Right renal cortex interstitium (tissue), 3 donors: Measurements from ENCODE around the gene IDNK. TPM values are rescaled to one million over a fixed set of nuclear protein-coding genes. Genes with fewer than 3 reads are reported as not detected.
"Not testable (repeated sequence)": the region's sequence is repeated elsewhere in the genome, so short reads cannot be mapped to it uniquely, and the experiment has no call there.

Source experiments
- DNase-seq, 3 donors: peaks; one replicate each; pipeline ENCODE4 v3.0.0-alpha.2; 2013; ENCODE audit warnings: low read depth in 3 of 3, low spot score in 2 of 3
- polyA plus RNA-seq, 3 donors: library from polyadenylated mRNA; unstranded; fragments of 120-200 nt; gene quantifications; one replicate each; pipeline ENCODE4 v1.2.1, GENCODE V29; 2013; ENCODE audit not compliant: insufficient read length in 3 of 3

The IDNK gene
- 10 to 100 TPM; 12.3 to 17.2 (median 13.8) TPM for polyA plus RNA-seq

DNA sequence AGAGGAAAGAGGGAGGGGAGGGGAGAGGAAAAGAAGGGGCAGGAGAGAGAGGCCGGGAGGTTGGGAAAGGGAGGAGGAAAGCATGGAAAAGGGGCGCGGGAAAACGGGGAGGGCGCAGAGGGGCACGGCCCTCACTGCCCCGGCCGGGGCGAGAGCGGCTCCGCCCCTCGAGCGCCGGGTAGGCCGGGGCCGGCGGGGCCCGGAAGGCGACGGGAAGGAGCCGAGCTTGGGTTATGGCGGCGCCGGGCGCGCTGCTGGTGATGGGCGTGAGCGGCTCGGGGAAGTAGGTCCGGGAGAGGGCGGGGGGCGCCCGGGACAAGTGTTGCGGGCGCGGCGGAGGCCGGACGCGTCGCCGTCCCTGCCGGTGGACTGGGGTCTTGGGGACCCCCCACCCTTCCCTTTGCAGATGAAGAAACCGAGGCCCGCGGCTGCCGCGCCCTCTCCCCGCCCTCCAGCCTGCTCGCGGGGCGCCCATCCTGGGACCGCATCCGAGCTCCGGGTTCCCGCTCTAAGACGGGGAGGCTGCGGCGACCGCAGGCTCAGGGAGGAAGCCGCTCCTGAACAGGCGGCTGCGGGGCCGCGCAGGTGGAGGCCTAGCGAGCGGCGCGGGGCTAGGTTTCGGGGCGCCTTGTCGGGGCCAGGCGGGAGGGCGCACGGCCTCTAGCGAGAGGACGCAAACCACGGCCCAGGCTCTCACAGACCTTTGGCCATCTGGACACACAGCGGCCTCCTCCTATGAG lies at the start of gene IDNK:
IDNK (plus strand) TSS at position 205 of the 740 bp plus-strand sequence; CDS start at position 234, 29 bp downstream.
- no peak for DNase-seq

DNA sequence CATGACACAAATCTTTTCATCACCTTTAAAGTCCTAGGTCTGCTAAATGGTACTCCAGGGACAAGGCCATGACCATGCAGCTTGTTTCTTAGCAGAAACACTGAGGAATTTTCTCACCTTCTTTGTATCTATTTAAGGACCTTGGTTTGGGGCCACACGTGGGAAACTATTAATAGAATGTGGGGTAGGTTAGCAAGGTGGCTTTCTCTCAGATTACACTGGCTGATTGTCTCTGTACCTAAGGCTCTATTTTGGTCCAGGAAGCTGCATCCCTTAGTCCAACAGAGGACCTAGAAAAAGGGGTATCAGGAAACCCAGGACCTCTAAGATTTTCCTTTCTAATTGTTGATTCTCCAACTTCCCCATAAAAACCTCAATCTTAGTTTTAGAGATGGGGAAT lies 48.5 kb upstream of the IDNK start:
- no peak for DNase-seq

DNA sequence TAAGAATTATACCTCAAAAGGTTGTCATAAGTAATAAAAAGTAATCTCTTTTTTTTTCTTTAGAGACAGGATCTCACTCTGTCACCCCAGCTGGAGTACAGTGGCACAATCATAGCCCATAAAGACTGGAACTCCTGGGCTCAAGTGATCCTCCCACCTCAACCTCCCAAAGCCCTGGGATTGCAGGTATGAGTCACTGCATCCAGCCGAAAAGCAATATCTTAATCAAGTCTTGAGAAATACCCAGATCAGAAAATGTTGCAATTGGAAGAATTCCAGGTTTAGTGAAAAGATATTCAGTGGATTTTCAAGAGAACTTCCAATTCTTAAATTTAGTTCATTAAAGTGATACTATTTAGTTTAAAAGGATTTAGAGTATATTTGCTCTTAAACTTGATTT lies 40.9 kb upstream of the IDNK start:
- DNase-seq, result no peak

DNA sequence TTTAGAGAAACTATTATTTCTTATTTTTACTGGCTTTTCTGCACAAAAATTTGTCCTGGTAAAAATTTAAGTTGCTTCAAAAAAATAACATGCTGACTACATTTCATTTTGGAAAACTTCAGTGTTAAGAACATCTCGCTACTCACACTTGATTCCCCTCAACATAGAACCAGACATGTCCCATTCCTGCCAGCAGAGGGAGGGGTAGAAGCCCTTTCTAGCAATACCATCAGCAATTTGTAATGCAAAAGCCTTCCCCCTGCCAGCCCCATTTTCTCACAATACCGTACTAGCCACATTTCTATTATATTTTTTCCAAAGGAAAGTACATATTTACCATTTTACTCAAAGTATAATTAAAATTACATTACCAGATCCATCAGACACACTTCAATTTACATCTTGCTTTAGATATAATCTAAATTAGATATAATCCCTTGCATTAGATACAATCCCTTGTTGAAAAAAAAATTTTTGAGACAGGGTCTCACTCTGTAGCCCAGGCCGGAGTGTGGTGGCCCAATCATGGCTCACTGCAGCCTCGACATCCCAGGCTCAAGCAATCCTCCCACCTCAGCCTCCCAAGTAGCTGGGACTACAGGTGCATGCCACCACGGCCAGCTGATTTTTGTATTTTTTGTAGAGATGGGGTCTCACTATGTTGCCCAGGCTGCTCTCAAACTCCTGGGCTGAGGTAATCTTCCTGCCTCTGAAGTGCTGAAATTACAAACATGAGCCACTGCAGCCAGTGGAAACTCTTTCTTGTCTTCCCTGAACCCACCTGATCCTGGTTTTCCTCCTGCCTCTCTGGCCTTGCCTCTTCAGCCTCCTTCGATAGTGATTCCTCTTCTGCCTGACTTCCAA lies 39.6 kb upstream of the IDNK start:
- DNase-seq, result peak in 2 of 3 donors; percentile 23 to 29

DNA sequence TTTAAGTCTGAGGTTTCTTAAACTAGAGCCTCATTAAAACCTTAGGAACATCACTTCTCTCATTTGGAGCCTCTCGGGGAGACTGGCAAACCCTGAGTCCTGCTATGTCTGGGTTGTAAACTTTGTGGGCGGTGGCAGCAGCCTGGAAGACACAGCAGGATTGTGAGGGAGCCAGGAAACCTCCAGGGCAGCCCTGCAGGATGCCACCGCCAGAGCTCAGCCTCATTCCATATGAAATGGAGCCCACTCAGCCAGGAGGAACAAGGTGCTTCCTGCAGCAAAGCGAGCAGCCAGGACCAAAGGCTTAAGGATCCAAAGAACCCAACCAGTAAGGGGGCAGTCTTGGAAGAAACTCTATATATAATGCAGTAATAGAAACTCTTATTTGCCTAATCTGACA lies 37.9 kb upstream of the IDNK start:
- no peak for DNase-seq

DNA sequence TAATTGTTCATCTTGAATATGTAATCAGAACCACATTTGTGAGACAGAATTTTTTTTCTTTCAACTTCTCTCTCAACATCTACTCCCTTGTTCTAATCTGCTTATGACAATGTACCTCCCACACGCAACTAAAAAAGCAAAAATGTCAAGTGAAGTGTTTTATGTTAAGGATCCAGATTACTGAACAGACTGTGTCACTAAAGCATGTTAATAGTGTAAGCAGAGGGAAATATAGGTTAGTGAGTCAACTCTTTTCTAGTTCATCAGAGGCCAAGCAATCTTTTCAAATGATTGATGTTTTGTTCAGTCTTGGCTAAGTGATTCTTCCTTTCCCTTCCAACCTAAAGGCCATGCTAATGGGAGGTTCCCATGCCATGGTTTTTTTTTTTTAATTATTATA lies 34.7 kb upstream of the IDNK start:
- no peak for DNase-seq

DNA sequence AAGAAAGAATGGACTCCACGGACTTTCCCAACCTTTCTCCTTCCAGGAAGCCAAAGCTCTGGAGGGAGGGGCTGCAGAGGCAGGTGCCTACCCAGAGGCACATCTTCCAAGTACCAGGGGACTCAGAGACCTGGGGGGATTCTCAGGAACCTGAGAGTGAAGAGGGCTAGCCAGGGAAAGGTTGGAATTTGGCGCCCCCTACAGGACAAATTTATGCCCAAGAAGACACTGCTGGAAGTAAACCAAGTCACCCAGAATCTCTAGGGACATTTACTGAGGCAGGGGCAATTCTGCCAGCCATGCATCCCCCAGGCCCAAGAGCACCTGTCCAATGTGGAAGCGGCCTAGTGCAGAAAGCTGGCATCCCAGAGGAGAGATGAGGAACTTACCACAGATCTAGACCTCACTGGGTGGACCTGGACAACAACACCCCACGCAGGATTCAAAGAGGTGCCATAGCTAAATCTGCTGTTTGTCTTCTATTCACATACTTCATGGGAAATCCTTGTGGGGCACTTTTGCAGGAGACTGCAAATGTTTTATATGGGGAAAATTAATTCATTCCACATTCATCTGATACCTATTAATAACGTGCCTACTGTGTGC lies 25.9 kb upstream of the IDNK start:
- no peak for DNase-seq

DNA sequence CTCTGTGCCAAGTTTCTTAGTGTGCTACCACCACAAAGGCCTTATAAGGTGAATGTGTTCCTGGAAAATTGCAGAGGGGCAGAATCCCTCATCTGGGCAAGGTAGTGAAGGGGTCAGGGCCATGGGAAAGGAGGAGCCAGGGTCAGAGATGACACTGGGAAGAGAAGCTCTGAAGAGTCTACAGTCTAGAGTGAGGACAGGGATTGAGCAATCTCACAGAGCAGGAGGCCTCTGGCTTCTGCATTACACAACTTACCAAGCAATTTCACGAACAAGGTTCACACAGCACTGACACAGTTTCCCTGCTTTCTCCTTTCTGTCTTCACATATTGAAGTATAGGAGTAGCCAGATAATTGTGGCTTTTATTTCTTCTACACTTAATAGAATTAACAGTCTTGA lies 24.5 kb upstream of the IDNK start:
- no peak for DNase-seq

DNA sequence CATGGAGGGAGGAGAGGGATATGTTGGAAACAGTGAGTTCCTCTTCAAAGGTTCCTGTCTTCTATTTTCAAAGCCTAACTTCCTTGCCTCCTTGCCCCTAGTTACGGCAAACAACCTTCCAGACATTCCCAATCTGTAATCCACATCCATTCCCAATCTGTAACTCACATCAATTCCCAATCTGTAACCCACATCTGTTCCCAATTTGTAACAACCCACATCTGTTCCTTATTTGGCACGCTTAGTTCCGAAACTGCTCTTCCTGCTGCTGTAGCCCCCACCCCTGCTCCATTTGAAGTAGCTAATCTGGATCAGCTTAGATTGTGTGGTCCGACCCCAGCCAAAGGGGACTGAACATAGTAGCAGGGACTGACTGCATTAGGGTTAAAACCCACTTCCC lies 23.9 kb upstream of the IDNK start:
- no peak for DNase-seq

DNA sequence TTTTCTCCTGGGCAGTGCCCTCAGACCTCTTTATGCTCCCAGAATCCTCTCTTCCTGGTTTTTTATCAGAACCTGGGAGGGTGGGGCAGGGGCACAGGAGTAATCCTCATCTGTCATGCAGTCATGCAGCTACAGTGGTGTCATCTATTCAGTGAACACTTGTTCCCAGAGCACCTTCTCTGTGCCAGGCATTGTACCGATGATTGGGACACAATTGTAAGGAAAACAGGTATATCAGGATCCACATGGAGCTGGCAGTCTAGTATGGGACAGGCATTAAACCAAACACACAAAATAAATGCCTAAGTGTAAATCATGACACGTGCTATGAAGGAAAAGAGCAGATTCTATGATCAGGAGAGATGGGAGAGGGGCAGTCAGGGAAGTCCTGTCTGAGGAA lies 21.5 kb upstream of the IDNK start:
- no peak for DNase-seq

DNA sequence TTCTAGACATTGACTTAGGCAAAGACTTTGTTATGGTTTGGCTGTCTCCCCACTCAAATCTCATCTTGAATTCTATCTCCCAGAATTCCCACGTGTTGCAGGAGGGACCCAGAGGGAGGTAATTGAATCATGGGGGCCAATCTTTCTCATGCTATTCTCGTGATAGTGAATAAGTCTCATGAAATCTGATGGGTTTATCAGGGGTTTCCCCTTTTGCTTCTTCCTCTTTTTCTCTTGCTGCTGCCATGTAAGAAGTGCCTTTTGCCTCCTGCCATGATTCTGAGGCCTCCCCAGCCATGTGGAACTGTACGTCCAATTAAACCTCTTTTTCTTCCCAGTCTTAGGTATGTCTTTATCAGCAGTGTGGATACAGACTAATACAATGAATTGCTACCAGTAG lies 15.3 kb upstream of the IDNK start:
- not testable (repeated sequence) for DNase-seq

DNA sequence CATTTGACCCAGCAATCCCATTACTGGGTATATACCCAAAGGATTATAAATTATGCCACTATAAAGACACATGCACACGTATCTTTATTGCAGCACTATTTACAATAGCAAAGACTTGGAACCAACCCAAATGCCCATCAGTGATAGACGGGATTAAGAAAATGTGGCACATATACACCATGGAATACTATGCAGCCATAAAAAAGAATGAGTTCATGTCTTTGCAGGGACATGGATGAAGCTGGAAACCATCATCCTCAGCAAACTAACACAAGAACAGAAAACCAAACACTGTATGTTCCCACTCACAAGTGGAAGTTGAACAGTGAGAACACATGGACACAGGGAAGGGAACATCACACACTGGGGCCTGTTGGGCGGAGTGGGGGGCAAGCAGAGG lies 9.6 kb upstream of the IDNK start:
- not testable (repeated sequence) for DNase-seq

DNA sequence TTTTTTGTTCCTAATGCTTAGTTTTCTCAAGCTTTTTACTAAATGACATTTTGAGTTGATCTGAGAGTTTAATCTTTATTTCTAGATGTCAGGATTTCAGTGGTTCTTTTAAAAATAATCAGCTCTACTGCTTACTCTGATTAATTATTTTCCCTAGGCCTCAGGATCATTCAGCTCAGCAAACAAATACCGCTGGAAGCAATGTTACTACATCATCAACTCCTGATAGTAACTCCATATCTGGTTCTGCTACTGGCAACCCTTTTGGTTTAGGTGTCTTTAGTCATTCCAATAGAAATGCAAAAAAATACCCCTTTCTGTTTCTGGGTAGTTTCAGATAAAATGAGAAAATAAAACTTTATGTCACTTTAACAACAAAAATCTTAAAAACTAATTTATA lies 5.6 kb upstream of the IDNK start:
- no peak for DNase-seq

DNA sequence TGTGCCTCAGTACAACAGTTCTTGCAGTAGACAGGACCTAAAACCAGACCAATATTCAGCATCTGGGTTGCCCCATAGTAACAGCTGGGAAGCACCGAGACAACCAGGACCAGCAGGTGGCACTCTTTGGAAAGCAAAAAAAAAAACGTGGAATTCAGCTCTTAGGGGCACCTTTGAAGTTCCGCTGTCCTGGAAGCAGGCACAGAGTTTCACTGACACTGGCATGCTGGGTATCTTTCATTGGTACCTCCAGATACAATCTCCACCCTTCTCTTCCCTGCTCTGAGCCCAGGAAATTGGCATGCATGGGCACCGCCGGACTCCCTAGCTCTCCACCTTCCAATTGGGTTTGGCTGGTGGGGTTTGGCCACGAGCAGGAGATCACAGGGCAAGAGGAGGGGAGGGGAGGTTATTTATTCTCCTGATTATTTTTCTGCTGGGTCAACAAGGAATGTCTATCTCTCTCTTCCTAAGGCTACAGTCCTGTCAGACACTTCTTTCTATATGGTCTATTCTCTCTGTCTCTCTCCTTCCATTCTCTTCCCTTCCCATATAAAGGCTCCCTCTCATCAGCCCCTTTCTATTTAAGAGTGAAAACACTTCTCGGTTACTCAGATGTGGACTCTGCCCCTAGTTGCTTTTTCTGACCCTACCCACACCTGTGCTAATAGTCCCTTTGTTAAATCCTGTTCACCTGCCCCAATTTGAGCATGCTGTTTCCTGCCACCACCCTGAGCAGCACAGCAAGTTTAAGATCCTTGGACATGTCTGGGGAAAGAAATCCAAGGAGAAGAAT lies 1.9 kb upstream of the IDNK start:
- no peak for DNase-seq

DNA sequence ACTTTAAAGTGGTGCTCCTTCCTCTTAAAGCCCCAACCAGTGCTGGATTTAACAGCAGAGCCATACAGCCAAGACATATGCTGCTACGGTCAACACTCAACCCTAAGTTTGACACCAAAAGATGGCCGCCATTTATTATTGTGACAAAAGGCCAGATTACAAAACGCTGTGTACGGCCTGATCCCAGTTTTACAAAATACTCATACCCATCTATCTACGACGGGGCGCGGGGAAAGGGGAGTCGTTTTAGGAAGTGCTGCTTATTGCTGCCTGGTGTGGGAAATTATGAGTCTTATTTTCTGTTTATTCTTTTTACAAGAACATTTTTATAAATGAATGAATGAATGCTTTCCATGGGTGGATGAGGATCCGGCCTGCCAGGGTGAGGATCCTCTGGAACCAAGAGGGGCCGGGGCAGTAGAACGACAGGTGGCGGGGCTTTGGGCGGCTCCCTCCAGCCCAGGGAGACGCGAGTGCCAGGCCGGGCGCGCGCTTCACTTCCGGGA lies 457 bp upstream of the IDNK start:
- DNase-seq, result no peak

DNA sequence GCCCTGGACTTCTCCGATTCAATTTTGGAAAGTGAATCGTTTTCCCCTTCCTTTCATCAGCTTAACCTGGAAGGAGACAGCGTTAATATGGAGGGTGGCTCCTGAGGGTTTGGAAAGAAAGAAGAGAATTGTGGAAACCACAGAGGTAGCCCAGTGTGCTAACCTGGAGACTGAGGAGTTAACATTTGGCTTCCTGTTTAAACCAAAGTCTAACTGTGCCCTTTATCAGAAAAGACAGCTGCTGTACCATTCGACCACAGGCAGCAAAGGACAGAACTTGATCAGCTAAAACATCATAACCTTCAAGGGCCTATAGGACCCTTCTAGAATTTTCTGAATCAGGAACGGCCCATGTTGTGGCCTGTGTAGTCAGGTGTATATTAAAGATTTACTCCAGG lies 735 bp downstream of the IDNK start:
- DNase-seq, result no peak

DNA sequence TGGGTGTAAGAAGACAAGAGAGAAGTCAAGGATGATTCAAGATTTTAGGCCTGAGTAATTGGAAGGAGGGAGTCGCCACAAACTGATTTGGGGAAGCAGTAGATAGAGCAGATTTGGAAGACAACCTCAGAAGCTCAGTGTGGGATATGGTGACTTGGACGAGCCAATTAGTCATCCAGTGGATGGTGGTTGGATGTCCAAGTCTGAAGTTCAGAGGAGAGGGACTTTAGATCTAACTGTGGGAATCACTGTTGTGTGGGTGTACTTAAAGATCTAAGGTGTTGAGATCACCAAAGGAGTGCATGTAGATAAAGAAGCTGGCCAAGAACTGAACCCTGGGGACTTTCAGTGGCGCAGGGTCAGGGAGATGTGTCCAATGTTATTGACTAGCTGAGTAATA lies 2.2 kb downstream of the IDNK start:
- DNase-seq, result no peak

DNA sequence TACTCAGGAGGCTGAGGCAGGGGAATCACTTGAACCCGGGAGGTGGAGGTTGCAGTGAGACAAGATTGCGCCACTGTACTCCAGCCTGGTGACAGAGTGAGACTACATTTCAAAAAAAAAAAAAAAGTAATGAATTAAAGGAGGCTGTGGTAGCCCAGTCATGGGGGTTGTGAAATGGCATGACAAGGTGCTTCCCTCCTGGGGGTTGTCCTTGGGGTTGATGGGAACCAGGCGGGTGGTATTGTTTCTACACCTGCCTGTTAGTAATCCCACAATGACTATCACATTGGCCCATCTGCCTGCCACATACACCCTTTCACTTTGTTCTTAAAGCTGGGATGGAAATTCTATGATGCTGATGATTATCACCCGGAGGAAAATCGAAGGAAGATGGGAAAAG lies 5.6 kb downstream of the IDNK start:
- DNase-seq, result no peak

DNA sequence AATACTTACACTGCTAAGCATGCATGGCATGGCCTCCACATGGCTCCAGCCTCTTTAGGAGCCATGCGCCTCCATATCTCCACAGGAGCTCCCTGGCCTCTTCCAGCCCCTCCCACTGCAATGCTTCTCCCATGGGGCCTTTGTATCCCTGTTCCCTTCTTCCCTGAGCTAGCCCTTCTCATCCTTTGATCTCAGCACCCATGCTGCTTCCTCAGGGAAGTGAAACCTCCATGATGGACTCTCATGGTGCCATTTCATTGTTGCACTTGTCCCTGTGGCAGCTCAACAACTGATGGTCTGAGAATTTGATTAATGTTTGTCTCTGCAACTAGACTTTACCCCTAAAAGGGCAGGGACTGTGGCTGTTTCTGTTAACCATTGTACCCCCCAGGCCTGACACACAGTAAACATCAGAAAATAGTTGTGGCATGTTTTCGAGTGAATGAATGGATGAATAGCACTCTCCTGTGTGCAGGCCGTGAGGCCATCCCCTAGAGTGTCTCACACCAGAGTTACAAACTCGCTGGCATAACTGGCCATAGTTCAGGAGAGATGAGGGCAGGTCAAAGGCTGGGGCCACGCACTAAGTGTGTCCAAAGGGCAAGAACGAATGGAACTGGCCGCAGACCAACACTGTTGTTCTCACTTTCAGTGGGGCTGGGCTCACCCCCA lies 6.6 kb downstream of the IDNK start:
- no peak for DNase-seq

DNA sequence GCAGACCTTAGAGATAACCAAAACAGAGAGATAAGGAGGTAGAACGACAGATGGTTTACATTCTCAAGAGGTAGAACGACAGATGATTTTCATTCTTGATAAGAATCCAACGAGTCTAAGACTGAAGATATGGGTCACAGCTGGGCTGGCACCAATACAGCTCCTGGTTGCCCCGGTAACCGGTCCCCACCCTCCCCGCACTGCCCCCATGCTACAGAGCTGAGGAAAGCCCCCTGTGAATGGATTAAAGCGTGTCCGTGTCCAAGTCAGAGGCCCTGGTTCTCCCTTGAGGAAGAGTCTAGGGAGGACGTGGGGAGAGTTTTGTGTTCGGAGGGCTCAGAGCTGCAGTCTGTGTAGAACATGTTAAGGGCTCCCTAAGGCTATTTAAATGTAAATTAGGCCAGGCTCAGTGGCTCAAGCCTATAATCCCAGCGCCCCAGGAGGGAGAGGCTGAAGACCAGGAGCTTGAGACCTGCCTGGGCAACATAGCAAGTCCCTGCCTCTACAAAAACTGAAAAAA lies 8.1 kb downstream of the IDNK start:
- DNase-seq, result no peak
